Activated CD4-positive, alpha-beta T cell treated with anti-CD3 and anti-CD28 coated beads for 4 hours (primary cell): ENCODE data around the gene MEX3B.

Source experiments
- DNase-seq, 2 donors: peaks; one replicate each; pipeline ENCODE4 v3.0.0-alpha.2; 2020

MEX3B gene

DNA sequence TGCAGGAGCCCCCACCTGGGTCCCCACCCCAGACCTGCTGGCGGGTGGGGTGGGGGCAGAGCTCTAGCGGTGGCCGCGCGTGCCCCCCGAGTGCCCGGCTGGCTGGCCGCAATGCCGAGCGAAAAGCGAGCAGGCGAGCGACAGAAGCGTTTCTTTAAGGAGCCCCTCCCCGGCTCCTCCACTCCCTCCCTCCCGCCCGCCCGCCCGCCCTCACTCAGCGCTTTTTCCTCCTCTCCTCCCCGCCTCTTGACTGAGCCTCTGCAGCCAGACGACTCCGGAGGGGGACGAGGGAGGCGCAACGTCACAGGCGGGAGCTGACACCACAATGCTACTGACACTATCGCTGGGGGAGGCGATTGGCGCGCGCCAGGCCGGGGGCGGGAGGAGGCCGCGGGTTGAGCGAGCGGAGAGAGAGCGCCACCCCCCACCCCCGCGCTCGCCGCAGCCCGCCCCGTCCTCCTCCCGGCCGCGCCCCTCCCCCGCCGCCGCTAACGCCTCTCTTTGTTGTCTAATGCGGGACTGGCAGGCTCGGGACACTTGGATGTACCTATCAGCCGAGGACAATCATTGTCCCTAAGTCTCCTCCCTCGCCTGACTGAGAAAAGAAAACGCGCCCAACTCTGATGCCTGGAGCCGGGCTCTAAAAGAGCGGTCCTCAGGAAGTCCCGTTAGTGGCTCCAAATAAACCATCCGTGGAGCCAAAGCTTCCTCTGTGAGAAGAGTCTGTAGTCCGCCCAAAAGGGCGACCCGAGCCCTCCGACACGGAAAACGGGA, at the start of gene MEX3B:
Gene MEX3B (minus strand): TSS at position 127 of the 774 bp plus-strand sequence. CDS start 313 bp downstream, outside the sequence.
- DNase-seq = peak; percentile 89 to 91

DNA sequence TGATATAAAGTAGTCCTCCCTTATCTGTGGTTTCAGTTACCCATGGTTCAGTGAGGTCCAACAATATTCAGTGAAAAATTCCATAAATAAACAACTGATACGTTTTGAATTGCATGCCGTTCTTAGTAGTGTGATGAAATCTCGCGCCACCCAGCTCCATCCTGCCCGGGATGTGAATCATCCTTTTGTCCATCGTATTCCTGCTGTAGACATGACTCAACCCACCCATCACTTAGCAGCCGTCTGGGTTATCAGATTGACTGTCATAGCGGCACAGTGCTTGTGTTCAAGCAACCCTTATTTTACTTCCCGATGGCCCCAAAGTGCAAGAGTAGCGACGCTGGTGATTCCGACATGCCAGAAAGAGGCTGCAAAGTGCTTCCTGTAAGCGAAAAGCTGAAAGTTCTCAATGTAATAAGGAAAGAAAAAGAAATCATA, 48.0 kb upstream of the MEX3B start:
- no peak for DNase-seq

DNA sequence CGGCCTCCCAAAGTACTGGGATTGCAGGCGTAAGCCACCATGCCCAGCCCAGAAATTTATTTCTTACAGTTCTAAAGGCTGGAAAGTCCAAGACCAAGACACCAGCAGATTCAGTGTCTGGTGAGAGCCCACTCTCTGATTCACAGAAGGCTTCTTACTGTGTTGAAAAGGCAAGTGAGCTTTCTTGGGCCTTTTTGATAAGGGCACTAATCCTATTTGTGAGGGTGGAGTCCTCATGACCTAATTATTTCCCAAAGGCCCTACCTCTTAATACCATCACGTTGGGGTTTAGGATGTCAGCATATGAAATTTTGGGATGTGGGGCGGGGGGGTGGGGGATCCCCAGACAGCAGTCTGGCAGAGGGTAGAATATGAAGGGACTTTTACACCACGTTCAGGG, 47.5 kb upstream of the MEX3B start:
- no peak for DNase-seq

DNA sequence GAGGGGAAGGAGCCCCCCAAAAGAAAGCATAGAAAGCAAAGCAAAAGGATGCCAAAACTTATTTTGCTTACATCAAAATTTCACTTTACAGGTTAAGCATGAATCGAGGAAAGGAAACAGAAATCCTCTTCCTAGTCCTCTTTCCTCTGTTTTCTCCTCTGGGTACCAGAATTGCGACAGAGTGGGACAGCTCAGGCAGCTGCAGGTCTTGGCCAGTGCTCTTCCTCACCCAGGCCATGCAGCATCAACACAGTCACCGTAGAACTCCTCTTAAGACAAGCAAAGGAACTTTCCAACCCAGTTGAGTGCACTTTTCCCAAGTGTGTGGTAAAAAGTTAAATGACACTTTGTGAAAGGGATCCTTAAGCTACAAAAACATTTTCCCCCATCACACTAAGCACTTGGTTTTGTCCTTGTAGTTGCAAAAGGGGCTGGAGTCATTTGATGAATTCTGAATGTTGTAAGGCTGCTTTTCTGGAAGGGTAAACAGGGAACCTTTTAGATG, 45.9 kb upstream of the MEX3B start:
- no peak for DNase-seq

DNA sequence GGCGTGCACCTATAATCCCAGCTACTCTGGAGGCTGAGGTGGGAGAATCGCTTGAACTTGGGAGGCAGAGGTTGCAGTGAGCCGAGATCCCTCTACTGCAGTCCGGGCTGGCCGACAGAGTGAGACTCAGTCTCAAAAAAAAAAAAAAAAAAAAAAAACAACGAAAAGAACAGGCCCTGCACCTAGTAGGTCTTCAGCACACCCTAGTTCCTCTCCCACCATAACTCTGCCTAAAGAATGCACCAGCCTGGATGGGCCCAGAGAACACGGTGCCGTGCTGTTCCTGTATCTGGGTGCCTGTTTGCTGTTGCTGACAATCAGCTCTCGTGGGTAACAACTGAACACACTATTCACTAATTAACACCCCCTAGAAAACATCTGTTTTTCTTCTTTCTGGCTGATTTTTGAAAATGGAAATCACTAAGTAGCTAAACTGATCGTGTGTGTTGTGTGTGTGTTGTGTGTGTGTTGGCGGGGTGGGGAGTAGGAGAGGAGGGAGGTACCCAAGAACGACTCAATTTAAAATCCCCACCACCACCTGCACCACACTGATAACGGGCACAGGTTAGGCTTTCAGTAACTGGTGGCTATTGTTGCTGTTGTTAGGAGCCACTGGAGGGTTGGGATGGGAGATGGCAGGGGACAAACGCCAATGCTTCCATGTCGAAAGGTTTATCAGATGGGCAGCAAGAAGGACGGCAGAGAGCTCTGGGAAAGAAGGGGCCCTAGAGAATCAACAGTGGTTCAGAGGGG, 40.6 kb upstream of the MEX3B start:
- DNase-seq = no peak

DNA sequence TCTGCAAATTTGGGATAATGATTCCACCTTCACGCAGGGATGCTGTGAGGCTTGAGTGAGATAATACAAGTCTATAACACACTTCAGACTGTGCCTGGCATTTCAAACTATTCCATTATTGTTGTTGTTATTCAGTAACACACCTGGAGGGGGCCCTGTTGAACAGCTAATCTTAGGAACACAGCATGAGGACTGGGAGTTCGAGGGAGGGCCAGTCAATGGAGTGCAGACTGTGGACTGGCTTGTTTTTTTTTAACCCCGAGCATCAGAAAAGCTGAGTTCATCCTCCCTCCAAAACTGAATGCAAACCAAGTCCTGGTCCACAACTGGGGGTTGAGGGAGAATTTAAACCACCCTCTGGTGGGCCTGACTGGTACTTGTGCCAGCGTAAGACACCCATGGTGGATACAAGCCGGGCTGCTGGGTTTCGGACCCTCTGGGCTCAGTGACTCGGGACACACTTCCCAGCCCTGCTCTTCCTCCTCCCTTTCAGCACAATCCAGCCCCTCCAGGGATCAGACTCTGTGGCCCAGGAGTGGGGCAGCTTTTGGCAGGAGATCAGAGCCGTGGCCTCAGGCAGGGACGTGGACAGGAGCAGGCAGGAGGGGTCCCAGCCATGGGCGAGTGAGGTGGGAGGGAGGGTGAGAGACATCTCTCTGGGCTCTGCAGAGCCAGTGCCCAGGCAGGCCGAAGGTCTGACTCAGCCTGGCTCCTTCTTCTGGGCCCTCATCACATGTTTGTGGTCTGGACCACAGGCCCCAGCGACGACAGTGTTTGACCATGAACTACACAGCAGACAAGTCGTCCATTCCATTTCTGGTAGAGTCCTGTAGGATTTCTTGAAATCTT, 36.3 kb upstream of the MEX3B start:
- no peak for DNase-seq

DNA sequence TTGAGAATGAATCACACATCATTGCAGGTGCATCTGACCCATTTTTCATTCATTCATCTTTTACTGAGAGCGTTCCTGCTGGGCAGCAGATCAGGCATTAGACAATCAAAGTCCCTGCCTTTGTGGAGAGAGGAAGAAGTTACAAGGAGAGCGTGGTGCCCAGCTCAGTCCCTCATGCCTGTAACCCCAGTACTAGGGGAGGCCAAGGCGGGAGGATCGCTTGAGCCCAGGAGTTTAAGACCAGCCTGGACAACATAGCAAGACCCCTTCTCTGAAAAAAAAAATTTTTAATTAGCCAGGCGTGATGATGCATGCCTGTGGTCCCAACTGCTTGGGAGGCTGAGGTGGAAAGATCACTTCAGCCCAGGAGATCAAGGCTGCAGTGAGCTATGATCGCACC, 35.0 kb upstream of the MEX3B start:
- no peak for DNase-seq

DNA sequence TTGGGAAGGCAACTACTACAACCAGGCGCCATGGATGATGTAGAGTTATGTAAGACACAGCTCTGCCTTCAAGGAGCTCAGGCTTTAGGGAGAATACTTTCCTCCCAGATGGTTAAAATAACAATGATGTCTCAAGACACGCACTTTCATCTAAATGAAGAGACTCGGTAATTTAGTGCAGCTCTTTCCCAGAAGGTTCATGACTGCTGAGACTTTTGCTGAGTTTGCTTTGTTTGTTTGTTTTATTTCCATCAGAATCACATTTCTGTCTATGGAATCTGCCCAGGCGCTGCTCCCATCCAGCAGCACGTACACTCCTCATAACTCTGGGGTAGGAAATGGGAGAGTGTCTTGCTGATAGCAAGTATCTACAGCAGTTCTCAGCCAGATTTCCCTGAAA, 33.9 kb upstream of the MEX3B start:
- no peak for DNase-seq

DNA sequence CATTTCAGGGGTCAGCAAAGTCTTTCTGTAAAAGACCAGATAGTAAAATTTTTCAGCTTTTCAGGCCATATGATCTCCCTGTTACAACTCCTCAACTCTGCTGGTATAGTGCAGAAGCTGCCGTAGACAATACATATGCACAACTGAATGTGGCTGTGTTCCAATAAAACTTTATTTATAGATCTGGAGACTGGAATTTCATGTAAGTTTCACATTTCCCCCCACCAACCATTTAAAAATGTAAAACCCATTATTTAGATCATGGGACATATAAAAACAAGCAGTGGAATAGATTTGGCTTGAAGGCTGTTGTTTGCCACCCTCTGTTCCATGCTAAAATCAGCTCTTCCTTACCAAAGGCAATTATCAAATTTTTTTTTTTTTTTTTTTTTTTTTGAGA, 28.8 kb upstream of the MEX3B start:
- no peak for DNase-seq

DNA sequence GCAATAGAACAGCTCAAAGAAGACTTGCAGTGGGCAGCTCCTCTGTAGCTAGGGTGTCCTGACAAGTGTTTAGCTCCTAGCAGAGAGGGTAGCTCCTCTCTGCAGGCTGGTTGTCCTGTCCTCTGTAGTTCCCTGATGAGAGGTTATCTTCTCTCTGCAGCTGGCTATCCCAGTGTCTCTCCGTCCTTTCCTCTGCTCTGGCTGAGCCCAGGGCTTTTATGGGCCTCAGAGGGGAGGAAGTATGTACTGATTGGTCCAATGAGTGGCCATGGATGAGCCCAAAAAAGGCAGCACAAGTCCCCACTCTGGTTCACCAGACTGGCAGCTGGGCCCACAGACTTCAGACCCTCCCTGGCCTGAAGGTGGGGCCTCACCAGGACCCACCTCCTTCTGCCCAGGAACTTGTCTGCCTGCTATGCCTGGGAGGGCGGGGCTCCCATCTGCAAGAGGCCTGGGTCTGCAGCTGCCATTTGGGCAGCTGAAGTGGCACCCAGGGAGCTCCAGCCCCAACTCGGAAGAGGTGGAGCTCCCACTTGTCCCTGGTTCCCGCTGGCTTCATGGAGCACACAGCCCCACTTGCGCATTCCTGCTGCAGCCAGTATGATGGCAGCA, 27.2 kb upstream of the MEX3B start:
- DNase-seq = no peak

DNA sequence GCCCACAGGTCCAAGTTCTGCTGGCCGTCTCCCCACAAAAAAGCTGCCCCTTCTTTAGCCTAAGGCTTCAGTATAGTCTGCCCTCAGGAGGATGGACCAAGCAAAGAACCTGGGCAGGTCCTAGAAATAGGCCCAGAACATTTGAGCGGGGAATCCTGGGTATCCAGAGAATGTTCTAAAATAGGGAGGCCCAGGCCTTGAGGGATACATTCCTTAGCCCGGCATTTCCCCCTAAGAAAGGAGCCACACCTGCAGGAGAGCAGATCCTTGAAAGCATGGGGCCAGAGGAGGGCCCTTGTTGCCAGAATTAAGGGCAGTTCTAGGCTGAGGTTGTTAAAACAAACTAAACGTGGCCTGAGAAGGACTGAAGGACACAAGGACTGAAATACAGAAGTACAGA, 20.6 kb upstream of the MEX3B start:
- no peak for DNase-seq

DNA sequence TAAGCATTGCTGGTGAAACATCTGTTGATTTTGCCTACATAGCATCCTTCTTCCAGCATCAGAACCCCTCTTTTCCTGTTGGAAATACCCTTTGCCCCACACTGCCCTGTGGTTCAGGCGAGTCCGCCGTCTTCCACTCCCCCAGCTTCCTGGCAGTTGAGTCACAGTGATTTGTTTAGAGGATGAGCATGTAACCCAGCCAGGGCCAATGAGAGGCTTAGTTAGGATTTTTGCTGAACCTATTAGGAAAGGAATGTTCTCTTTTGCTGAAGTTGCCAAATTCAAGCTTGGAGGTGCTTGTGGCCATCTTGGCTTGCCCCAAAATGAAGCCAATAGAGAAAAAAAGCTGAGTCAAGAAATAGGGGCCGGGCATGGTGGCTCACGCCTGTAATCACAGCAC, 19.0 kb upstream of the MEX3B start:
- no peak for DNase-seq

DNA sequence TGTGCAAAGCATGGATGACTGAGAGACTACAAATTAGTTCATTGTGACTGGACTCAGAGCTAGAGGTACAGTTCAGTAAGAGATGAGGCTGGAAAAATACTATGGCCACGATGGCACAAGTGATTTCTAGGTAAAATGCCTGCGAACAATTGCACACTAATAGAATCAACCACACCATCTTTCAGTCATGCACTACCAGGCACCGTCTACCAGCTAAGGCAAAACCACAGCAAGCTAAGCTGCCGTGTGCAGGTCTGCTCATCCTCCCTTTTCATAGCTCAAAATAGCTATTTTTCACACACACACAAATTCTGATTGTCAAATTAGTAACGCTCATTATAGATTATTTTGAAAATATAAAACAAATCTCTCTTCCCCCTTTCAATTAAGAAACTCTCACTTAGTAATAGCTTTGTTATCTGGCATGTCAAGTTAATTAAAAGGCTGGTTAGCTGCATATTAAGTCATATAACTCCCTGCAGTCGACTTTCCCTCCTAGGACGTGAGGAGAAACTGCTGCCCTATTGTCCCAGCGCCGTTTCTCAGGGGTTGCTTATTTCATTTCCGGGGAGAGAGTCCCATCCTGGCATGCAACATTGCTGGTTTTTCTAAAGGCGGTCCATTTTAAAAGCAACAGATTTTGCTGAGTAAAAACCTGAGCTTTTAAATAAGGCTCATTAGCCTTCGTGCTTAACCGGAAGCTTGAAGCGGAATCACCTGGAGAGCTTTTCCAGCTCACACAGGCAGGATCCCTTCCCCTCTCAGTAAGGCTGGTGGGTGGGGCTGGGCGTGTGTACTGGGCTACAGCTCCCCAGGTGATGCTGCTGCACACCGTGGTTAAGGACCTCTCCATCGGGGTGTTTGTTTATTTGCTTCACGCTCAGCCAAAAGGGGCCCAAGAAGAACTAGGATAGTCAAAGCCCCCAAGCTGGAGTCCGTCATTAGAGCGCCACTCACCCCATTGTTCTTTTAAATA, 16.9 kb upstream of the MEX3B start:
- no peak for DNase-seq

DNA sequence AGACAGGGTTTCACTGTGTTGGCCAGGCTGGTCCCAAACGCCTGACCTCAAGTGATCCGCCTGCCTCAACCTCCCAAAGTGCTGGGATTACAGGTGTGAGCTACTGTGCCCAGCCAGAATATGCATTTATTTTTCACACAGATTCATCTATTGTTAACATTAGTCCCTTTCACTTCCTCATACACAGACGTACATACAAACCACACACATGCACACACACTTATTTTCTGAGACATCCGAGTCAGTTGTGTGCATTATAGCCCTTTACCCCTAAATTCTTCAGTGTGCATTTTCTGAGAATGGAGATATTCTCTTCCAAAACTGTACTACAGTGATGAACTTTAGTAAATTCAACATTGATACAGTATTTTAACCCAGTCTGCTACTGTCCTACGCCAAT, 15.0 kb upstream of the MEX3B start:
- no peak for DNase-seq

DNA sequence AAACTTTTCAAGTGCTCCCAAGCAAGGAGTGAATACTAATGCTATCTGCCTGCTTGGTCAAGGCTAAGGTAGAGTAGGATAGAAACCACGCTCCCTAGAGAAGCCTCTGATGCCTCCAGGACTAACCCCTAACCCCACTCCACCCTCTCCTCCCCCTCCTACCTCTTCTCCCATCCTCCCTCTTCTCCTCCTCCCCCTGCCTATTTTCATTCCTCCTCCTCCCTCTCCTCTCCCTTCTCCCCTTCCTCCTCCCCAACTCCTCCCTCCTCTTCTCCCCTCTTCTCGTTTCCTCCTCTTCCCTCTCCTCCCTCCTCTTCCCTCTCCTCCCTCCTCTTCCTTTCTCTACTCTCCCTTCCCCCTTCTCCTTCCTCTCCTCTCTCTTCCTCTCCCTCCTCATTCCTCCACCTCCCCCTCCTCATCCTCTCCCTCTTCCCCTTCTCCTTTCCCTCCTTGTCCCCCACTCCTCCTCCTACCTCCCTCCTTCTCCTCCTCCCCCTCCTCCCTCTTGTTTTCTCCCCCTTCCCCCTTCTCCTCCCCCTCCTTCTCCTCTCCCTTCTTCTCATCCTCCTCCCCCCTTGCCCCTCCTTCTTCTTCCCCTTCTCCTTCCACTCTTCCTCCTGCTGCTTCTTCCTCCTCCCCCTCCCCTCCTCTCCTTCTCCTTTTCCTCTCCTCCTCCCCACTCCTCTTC, 12.8 kb upstream of the MEX3B start:
- DNase-seq = no peak

DNA sequence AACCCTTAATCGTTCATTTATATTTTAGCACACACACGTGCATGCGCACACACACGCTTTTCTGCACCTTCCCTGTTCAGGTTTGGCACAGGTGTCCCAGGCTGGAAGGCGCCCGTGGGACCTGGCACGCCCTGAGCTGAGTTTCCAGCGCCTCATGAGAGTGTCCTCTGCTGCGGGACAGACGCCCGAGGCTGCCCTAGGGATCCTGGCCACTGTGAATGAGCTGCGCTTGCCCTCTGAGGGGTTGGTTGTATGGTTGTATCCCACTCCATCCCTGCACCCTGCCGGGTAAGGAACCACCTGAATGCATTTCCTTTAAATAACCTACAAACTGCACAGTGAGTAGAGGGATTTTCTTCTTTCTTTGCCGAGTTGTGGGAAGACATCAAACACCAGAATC, 12.2 kb upstream of the MEX3B start:
- DNase-seq = no peak

DNA sequence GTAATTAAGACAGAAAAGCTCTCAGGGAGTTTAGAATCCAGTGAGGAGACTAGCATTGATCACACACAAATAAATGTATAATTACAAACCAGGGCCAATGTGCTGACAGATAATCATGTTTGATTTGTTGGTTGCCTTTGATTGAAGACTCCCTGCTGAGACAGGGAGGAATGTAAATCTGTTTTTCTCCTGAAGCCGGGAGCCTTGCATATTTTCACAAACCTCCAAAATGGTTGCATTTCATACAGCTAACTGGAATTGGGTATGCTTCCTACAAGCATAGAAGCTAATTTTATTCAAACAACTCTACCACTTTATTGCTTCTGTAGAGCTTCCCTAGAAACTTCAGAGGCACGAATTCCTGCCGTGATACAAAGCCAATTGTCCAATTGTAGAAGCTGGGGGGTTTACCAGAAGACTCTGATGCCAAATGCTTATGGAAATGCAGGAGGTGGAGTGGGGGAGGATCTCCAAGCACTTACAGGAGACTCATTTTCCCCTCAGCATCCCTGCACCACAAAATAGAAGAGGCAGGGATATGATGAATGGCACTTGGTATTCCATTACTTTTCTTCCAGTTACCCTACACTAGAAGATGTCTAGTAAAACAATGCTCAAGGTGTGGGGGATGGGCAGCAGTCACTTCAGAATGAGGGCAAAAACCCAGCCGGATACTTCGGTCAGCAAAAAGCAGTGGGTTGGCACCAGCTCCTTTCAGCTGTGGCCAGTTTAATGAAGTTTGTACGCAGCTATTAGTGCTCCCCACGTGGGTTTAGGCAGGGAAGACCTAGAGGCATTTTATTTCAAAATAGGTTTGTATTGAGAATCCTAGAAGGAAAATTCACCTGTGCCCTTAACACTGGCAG, 11.4 kb upstream of the MEX3B start:
- no peak for DNase-seq

DNA sequence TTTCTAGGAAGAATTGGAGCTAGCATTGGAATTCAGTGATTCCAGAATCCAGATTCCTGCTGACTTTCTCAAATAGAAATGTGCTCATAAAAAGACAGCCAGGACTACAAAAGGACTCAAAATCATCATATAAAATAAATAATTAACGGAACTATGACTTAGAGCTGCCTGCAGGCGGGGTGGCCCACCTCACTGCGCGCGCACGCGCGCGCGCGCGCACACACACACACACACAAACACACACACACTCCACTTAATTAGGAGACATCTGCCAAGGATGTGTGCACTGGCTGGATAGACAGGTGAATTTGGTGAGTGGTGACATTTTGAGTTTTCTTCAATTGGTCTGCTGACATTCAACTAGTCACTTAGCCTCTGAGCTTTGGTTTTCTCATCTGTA, 6.9 kb upstream of the MEX3B start:
- DNase-seq = no peak

DNA sequence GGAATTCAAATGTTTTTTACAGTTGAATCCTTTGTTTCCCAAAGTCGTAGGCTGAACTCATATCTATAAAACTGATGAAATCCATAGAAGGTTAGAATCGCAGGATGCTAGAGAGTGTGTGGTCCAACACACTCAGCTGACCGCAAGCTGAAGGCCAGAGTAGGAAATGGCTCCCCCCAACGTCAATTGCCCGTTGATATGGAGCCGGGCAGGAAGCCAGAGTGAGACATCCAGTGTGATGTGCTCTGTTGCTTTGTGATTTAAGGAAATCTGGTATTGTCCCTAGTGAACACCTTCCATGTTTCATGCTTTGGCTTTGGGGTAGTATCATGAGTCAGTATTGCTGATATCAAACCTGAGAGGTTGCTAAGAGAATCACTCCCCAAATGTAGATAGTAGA, 5.8 kb upstream of the MEX3B start:
- no peak for DNase-seq

DNA sequence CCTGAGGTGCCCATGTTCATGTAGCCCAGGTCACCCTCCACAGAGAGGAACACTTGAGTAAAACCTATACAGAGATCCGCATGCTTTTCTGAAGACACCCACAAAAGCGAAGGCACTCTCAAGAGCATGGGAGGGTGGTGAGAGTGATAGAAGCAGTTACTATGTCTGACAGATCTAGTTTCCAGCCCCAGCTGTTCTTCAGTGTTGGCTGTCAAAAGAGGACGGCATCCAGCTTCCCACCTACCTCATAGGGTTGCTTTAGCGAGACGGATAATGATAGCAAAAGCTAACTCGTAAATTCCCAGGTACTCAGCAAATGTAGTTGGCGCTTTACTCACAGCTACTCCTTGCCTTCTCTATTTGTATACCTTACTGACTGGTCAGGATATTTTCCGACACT, 3.0 kb upstream of the MEX3B start:
- DNase-seq = no peak
